ENCODE data around the gene CDC14B.

The CDC14B gene

DNA sequence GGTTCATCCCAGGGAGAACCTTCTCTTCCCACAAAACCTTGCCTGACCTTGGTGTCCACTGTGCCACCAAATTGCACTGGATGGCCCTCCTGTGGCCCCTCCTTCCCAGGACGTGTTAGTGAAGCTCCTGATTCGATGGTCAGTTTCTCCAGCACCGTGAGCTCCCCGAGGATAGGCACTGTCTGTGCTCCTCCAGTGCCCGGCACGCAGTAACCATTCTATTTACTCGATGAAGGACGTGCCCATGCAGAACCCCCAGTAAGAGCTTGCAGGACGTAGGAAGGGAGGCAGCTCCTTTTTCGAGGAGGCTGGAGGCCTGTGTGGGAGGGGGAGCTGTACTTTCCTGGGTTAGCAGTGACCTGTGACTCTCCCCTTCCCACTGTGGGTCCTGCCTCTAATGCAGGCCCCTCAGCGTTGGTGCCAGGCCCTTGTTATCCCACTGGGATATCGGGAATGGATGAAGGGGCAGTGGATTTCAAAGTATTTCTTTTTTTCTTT, 130.1 kb downstream of the CDC14B start:
- Histone ChIP-seq H3K4me3 (ENCODE audit: severe bottlenecking) (no peak overlapping the region), H3K27ac (ENCODE audit: poor library complexity, severe bottlenecking) (no peak overlapping the region), H3K9me3 (ENCODE audit: severe bottlenecking) (no peaks in the 10 kb centered on the region), H3K4me1 (ENCODE audit: insufficient read depth, poor library complexity, severe bottlenecking) (no peaks in the 10 kb centered on the region), H3K27me3 (ENCODE audit: insufficient read depth, poor library complexity, severe bottlenecking) (no peaks in the 10 kb centered on the region), H3K36me3 (ENCODE audit: low read depth) (peaks cover 24% of the 10 kb centered on the region)
- TF ChIP-seq, protein P1, sequence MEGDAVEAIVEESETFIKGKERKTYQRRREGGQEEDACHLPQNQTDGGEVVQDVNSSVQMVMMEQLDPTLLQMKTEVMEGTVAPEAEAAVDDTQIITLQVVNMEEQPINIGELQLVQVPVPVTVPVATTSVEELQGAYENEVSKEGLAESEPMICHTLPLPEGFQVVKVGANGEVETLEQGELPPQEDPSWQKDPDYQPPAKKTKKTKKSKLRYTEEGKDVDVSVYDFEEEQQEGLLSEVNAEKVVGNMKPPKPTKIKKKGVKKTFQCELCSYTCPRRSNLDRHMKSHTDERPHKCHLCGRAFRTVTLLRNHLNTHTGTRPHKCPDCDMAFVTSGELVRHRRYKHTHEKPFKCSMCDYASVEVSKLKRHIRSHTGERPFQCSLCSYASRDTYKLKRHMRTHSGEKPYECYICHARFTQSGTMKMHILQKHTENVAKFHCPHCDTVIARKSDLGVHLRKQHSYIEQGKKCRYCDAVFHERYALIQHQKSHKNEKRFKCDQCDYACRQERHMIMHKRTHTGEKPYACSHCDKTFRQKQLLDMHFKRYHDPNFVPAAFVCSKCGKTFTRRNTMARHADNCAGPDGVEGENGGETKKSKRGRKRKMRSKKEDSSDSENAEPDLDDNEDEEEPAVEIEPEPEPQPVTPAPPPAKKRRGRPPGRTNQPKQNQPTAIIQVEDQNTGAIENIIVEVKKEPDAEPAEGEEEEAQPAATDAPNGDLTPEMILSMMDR (IDR thresholded peaks at IDR 0.05; ENCODE audit: poor library complexity, severe bottlenecking): no peak
- ATAC-seq (ENCODE audit: low read depth) (no peak), DNase-seq (ENCODE audit: low spot score) (no peak)

DNA sequence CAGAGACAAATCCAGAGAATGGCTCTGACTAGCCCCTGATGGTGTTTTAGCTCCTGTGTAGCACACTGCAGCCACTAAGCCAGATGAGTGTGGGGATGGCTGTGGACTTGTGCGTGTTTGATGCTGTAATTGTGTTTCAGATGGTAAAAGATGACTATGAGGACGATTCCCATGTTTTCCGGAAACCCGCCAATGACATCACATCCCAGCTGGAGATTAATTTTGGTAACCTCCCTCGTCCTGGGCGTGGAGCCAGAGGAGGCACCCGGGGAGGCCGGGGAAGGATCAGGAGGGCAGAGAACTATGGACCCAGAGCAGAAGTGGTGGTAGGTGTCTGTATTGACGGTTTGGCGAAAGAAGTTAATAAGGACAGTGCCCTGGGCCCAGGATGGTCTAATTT, 131.7 kb downstream of the CDC14B start:
- H3K27me3 ChIP-seq (ENCODE audit: insufficient read depth, poor library complexity, severe bottlenecking): no peaks in the 10 kb centered on the region
- H3K4me1 ChIP-seq (ENCODE audit: insufficient read depth, poor library complexity, severe bottlenecking): no peaks in the 10 kb centered on the region
- no peak for ATAC-seq (ENCODE audit: low read depth)
- no peaks in the 10 kb centered on the region for H3K9me3 ChIP-seq (ENCODE audit: severe bottlenecking)
- H3K27ac ChIP-seq (ENCODE audit: poor library complexity, severe bottlenecking): no peak overlapping the region
- peaks cover 33% of the 10 kb centered on the region for H3K36me3 ChIP-seq (ENCODE audit: low read depth)
- H3K4me3 ChIP-seq (ENCODE audit: severe bottlenecking): no peak overlapping the region
- TF ChIP-seq, protein P1 (IDR thresholded peaks at IDR 0.05; ENCODE audit: poor library complexity, severe bottlenecking): no peak
- DNase-seq (ENCODE audit: low spot score): no peak

DNA sequence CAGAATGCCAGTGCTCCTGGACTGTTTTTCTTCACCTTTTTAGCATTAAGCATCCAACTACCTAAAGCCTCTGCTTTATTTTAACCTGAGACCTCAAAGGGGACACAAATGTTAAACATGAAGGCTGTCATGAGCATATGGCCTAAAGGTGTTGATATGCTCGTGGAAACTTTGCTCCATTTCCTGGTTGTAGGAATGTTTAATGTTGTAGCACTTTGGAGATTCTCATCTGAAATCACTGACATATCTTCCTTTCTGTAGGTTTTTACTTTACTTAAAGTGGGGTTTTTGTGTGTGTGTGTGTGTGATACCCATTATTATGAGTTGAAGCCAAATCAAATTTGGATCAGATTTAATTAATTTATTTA, 132.6 kb downstream of the CDC14B start:
- H3K27ac ChIP-seq (ENCODE audit: poor library complexity, severe bottlenecking): no peak overlapping the region
- H3K27me3 ChIP-seq (ENCODE audit: insufficient read depth, poor library complexity, severe bottlenecking): no peaks in the 10 kb centered on the region
- TF ChIP-seq, protein P1 (IDR thresholded peaks at IDR 0.05; ENCODE audit: poor library complexity, severe bottlenecking): no peak
- ATAC-seq (ENCODE audit: low read depth) (no peak), DNase-seq (ENCODE audit: low spot score) (no peak)
- peaks cover 37% of the 10 kb centered on the region for H3K36me3 ChIP-seq (ENCODE audit: low read depth)
- H3K9me3 ChIP-seq (ENCODE audit: severe bottlenecking): no peaks in the 10 kb centered on the region
- no peaks in the 10 kb centered on the region for H3K4me1 ChIP-seq (ENCODE audit: insufficient read depth, poor library complexity, severe bottlenecking)
- no peak overlapping the region for H3K4me3 ChIP-seq (ENCODE audit: severe bottlenecking)

DNA sequence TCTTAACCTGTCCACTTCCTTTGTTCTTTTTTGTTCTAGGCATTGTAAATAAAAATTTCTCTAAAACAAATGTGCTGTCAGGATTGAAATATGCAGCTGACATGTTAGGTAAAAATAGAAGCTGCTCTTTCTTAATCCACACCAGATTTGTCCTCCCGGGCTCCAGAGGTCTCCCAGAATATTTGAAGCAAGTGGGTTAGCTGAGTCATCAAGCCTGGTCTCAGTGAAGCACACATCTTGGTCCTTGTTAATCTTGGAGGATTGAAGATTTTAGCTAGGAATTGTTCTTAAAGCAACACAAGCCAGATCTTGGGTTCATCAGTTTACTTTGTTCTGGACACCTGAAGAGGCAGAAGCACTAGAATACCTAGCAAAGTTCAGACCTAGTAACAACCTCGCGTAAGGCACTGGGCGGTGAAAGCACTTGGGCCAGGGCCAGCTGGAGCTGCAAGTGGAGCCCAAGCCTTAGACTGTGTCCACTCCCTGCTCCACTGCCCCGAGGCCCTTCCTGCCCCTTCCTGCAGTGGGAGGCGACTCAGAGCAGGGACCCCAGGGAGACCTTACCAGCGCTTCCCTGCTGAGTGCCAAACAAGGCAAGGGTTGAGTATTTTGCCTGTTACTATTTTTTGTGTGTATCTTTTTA, 133.1 kb downstream of the CDC14B start:
- Histone ChIP-seq H3K27ac (ENCODE audit: poor library complexity, severe bottlenecking) (no peak overlapping the region), H3K4me3 (ENCODE audit: severe bottlenecking) (no peak overlapping the region), H3K4me1 (ENCODE audit: insufficient read depth, poor library complexity, severe bottlenecking) (no peaks in the 10 kb centered on the region), H3K9me3 (ENCODE audit: severe bottlenecking) (no peaks in the 10 kb centered on the region), H3K27me3 (ENCODE audit: insufficient read depth, poor library complexity, severe bottlenecking) (no peaks in the 10 kb centered on the region), H3K36me3 (ENCODE audit: low read depth) (peaks cover 37% of the 10 kb centered on the region)
- TF ChIP-seq, protein P1 (IDR thresholded peaks at IDR 0.05; ENCODE audit: poor library complexity, severe bottlenecking): no peak
- DNase-seq (ENCODE audit: low spot score) (no peak), ATAC-seq (ENCODE audit: low read depth) (no peak)

DNA sequence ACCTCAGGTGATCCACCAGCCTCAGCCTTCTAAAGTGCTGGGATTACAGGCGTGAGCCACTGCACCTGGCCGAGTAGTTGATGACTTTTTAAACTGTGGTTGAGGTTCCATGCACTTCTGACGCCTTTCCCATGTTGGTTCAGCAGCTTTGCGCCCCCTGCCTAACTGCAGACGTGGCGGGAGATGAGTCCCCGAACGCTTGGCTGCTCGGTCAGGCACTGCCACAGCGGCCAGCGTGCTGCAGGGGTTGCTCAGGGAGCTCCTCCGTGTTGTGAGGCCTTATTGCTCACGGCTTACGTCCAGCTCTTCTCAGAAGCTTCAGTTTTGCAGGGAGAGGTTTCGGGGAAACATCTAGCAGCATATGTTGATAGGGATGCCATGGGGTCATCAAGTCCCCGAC, 134.4 kb downstream of the CDC14B start:
- no peaks in the 10 kb centered on the region for H3K27me3 ChIP-seq (ENCODE audit: insufficient read depth, poor library complexity, severe bottlenecking)
- ATAC-seq (ENCODE audit: low read depth) (no peak), DNase-seq (ENCODE audit: low spot score) (no peak)
- H3K4me3 ChIP-seq (ENCODE audit: severe bottlenecking): no peak overlapping the region
- no peaks in the 10 kb centered on the region for H3K4me1 ChIP-seq (ENCODE audit: insufficient read depth, poor library complexity, severe bottlenecking)
- H3K9me3 ChIP-seq (ENCODE audit: severe bottlenecking): no peaks in the 10 kb centered on the region
- H3K27ac ChIP-seq (ENCODE audit: poor library complexity, severe bottlenecking): no peak overlapping the region
- TF ChIP-seq, protein P1 (IDR thresholded peaks at IDR 0.05; ENCODE audit: poor library complexity, severe bottlenecking): no peak
- H3K36me3 ChIP-seq (ENCODE audit: low read depth): peaks cover 34% of the 10 kb centered on the region
